ENCODE results near the gene NCOR2. TPM values are rescaled to one million over a fixed set of nuclear protein-coding genes. Genes with fewer than 3 reads are reported as not detected.

NCOR2 gene
- total RNA-seq, 1 donor from 2014 or later: 251 TPM

GRCh38 chr12:124542021-124542949 lies 25.1 kb downstream of the NCOR2 start:
- no peak overlapping the region for H3K4me3 Mint-ChIP-seq (ENCODE audit: low read depth)
- peaks cover 26% of the 10 kb centered on the region for H3K4me1 Mint-ChIP-seq (ENCODE audit: low read depth)
- H3K27me3 Mint-ChIP-seq: no peaks in the 10 kb centered on the region
- H3K9me3 Mint-ChIP-seq (ENCODE audit: low read depth): no peaks in the 10 kb centered on the region
- no peak overlapping the region for H3K27ac Mint-ChIP-seq
- H3K36me3 Mint-ChIP-seq (ENCODE audit: insufficient read depth): no peaks in the 10 kb centered on the region
- no peak for TF ChIP-seq CTCF (IDR thresholded peaks at IDR 0.05; ENCODE audit: unreplicated experiment)
- no peak for DNase-seq (ENCODE audit: low spot score, unreplicated experiment)

GRCh38 chr12:124541322-124541721 lies 26.1 kb downstream of the NCOR2 start:
- Mint-ChIP-seq H3K36me3 (ENCODE audit: insufficient read depth) (peaks cover 5% of the 10 kb centered on the region), H3K27ac (no peak overlapping the region), H3K9me3 (ENCODE audit: low read depth) (no peaks in the 10 kb centered on the region), H3K4me3 (ENCODE audit: low read depth) (no peak overlapping the region), H3K4me1 (ENCODE audit: low read depth) (peaks cover 26% of the 10 kb centered on the region), H3K27me3 (no peaks in the 10 kb centered on the region)
- DNase-seq (ENCODE audit: low spot score, unreplicated experiment): no peak
- TF ChIP-seq CTCF (IDR thresholded peaks at IDR 0.05; ENCODE audit: unreplicated experiment): no peak

GRCh38 chr12:124539084-124540041 lies 28.0 kb downstream of the NCOR2 start:
- H3K4me1 Mint-ChIP-seq (ENCODE audit: low read depth): peaks cover 22% of the 10 kb centered on the region

GRCh38 chr12:124538194-124539082 lies 29.0 kb downstream of the NCOR2 start:
- no peaks in the 10 kb centered on the region for H3K9me3 Mint-ChIP-seq (ENCODE audit: low read depth)
- no peak for DNase-seq (ENCODE audit: low spot score, unreplicated experiment)
- TF ChIP-seq CTCF (IDR thresholded peaks at IDR 0.05; ENCODE audit: unreplicated experiment): no peak
- H3K4me3 Mint-ChIP-seq (ENCODE audit: low read depth): no peak overlapping the region
- peaks cover 8% of the 10 kb centered on the region for H3K36me3 Mint-ChIP-seq (ENCODE audit: insufficient read depth)
- H3K4me1 Mint-ChIP-seq (ENCODE audit: low read depth): peaks cover 15% of the 10 kb centered on the region
- H3K27me3 Mint-ChIP-seq: no peaks in the 10 kb centered on the region
- no peak overlapping the region for H3K27ac Mint-ChIP-seq

More at GRCh38 chr12:124539084-124540041, 28.0 kb downstream of the NCOR2 start:
- H3K36me3 Mint-ChIP-seq (ENCODE audit: insufficient read depth): peaks cover 7% of the 10 kb centered on the region
- H3K27me3 Mint-ChIP-seq: no peaks in the 10 kb centered on the region
- H3K4me3 Mint-ChIP-seq (ENCODE audit: low read depth): no peak overlapping the region
- TF ChIP-seq CTCF (IDR thresholded peaks at IDR 0.05; ENCODE audit: unreplicated experiment): no peak
- H3K27ac Mint-ChIP-seq: peak overlapping the region; percentile 73
- DNase-seq (ENCODE audit: low spot score, unreplicated experiment): no peak
- H3K9me3 Mint-ChIP-seq (ENCODE audit: low read depth): no peaks in the 10 kb centered on the region
